ENCODE results near the gene ACTL10. TPM values are rescaled to one million over a fixed set of nuclear protein-coding genes. Genes with fewer than 3 reads are reported as not detected.

Gene ACTL10
- total and polyA plus RNA-seq, 2 of the 13 experiments (the other 11 are each of a cell fraction or from before 2014, with no cell fraction given): not detected

DNA sequence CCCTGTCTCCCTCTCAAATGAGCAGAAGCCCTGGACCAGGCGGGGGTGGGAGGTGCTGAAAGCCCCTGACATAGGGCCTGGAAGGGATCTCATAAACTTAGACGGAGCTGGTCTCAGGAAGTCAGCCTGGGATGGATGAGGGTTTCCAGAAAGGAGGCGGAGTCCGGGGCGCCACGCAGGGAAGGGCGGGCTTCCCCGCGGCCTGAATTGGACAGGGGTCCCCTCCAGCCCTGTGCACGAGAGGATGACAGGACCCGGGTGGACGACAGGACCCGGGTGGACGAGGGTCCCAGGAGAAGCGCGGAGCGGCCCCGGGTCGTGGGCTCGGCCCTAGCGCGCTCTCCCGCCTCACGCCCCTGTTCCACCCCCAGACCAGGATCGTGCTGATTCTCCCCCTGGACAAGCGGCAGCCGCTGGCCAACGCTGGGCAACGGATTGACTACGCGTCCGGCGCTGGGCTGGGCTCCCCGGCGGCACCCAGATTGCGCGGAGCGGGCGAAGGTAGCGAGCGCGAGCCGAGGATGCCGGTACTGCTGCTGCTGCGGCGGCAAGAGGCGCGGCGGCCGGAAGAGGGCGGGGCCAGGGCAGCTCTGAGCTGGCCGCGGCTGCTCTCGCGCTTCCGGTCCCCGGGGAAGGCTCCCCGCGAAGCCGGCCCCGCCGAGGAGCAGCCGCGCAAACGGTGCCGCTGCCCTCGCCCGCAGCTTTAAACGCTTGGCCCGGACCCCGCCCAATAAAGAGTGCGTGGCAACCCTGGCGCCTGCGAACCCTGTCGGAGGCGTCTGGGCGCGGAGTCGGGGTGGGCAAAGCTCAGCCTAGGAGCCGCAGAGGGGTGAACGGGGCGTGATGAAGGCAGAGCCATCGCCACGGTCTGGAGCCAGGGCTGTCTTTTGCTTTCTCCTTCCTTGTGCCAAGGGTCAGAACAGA lies 3.3 kb upstream of the ACTL10 start (continued):
- TF ChIP-seq, protein P1, sequence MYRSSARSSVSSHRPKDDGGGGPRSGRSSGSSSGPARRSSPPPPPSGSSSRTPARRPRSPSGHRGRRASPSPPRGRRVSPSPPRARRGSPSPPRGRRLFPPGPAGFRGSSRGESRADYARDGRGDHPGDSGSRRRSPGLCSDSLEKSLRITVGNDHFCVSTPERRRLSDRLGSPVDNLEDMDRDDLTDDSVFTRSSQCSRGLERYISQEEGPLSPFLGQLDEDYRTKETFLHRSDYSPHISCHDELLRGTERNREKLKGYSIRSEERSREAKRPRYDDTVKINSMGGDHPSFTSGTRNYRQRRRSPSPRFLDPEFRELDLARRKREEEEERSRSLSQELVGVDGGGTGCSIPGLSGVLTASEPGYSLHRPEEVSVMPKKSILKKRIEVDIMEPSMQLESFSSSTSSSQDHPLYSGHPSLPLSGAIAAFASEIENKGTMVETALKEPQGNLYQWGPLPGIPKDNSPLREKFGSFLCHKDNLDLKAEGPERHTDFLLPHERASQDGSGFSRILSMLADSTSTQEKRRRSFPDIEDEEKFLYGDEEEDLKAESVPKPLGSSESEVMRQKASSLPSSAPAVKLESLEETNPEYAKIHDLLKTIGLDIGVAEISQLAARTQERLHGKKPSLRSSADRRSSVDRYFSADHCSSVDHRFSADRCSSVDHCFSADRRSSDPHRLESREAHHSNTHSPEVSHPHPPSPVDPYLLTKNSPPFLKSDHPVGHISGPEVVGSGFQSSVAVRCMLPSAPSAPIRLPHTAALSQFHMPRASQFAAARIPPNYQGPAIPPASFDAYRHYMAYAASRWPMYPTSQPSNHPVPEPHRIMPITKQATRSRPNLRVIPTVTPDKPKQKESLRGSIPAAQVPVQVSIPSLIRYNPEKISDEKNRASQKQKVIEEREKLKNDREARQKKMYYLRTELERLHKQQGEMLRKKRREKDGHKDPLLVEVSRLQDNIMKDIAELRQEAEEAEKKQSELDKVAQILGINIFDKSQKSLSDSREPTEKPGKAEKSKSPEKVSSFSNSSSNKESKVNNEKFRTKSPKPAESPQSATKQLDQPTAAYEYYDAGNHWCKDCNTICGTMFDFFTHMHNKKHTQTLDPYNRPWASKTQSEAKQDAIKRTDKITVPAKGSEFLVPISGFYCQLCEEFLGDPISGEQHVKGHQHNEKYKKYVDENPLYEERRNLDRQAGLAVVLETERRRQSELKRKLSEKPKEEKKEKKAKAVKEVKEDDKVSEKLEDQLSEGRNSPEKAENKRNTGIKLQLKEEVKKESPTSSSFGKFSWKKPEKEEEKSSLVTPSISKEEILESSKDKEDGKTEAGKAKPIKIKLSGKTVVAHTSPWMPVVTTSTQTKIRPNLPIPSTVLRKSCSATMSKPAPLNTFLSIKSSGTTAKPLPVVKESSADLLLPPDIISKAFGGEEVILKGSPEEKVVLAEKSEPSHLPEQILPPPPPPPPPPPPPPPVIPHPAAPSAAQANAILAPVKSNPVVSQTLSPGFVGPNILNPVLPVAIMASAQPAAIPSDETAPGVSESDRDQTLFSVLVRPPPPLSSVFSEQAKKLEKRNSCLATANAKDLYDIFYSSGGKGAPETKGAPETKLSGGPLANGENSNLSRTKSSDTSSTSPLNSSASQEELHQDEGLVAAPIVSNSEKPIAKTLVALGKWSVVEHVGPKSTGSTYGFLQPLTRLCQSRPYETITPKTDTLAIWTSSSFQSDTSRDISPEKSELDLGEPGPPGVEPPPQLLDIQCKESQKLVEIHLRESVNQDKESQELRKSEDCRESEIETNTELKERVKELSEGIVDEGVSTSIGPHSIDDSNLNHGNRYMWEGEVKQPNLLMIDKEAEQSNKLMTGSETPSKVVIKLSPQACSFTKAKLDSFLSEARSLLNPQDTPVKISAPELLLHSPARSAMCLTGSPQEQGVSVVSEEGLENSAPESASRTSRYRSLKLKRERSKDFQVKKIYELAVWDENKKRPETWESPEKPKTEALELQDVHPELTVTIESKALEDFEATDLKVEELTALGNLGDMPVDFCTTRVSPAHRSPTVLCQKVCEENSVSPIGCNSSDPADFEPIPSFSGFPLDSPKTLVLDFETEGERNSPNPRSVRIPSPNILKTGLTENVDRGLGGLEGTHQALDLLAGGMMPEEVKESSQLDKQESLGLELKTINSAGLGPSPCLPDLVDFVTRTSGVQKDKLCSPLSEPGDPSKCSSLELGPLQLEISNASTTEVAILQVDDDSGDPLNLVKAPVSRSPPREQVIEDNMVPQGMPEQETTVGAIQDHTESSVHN (CRISPR knock-in tag; IDR thresholded peaks at IDR 0.05): no peak
- 0 out of 2 replicates have a peak, but pooled peaks have one; percentile 55 for TF ChIP-seq ARNTL (CRISPR knock-in tag; IDR thresholded peaks at IDR 0.05)
- TF ChIP-seq ZNF788 (CRISPR knock-in tag; IDR thresholded peaks at IDR 0.05; ENCODE audit: borderline replicate concordance): peak; percentile 97
- peak; percentile 93 for TF ChIP-seq ZNF343 (CRISPR knock-in tag; IDR thresholded peaks at IDR 0.05)
- peak; percentile 58; the same call in 1 of the 2 replicates for TF ChIP-seq ETV6 (CRISPR knock-in tag; conservative IDR thresholded peaks at IDR 0.05)
- peak; percentile 83 for TF ChIP-seq ZNF574 (CRISPR knock-in tag; IDR thresholded peaks at IDR 0.05)
- peak; percentile 99 for TF ChIP-seq TAF15 (IDR thresholded peaks at IDR 0.05; ENCODE audit: low read depth, low read length, poor library complexity, severe bottlenecking)
- TF ChIP-seq ZNF446 (CRISPR knock-in tag; IDR thresholded peaks at IDR 0.05): peak; percentile 95
- peak; percentile 15; the same call in 1 of the 2 replicates for TF ChIP-seq IRF1 (CRISPR knock-in tag; IDR thresholded peaks at IDR 0.05; ENCODE audit: low read depth)
- TF ChIP-seq, protein P2, sequence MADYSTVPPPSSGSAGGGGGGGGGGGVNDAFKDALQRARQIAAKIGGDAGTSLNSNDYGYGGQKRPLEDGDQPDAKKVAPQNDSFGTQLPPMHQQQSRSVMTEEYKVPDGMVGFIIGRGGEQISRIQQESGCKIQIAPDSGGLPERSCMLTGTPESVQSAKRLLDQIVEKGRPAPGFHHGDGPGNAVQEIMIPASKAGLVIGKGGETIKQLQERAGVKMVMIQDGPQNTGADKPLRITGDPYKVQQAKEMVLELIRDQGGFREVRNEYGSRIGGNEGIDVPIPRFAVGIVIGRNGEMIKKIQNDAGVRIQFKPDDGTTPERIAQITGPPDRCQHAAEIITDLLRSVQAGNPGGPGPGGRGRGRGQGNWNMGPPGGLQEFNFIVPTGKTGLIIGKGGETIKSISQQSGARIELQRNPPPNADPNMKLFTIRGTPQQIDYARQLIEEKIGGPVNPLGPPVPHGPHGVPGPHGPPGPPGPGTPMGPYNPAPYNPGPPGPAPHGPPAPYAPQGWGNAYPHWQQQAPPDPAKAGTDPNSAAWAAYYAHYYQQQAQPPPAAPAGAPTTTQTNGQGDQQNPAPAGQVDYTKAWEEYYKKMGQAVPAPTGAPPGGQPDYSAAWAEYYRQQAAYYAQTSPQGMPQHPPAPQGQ (CRISPR knock-in tag; IDR thresholded peaks at IDR 0.05; ENCODE audit: borderline replicate concordance): peak; percentile 55; the same call in 1 of the 2 replicates
- peak; percentile 88 for TF ChIP-seq ZNF816 (CRISPR knock-in tag; IDR thresholded peaks at IDR 0.05; ENCODE audit: borderline replicate concordance)
- TF ChIP-seq MBNL3 (CRISPR knock-in tag; conservative IDR thresholded peaks at IDR 0.05): no peak
- no peak for TF ChIP-seq SIX4 (CRISPR knock-in tag; IDR thresholded peaks at IDR 0.05)
- no peak for TF ChIP-seq SUZ12 (IDR thresholded peaks at IDR 0.05; ENCODE audit: low read depth, low read length)
